Measurements from ENCODE around the gene TMEM184A.
A peak's percentile ranks its signal among the peaks of the same experiment; 100 is the strongest.
"Not testable (repeated sequence)": the region's sequence is repeated elsewhere in the genome, so short reads cannot be mapped to it uniquely, and the experiment has no call there.

Gene TMEM184A

DNA sequence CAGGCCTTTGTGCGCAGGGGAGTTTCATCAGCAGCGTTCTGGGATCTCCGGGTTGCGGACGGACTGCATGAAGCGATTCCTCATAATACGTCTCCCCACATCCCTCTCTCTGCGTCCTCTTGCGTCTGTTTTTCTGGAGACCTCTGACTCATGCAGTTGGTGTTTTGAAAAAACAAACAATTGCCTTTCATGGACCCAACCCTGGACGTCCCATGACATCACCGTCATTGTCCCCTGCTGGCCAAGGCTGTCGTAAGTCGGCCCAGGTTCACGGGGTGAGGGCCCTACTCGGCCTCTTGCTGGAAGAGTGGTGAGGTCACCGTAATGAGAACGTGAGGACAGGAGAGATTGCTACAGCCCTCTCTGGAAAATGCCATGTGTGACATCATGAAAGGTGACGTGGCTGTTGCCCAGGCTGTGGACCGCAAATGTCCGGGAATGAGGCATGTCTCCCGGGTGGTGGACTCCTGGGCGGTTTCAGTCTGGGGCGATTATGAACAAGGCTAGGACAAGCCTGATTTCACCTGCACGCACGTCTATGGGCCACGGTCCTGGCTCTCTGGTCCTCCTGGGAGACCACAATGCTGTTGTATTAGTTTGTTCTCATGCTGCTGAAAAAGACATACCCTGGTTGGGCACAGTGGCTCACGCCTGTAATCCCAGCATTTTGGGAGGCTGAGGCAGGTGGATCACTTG is 35.3 kb downstream of the TMEM184A start:
- DNase-seq: no peak

DNA sequence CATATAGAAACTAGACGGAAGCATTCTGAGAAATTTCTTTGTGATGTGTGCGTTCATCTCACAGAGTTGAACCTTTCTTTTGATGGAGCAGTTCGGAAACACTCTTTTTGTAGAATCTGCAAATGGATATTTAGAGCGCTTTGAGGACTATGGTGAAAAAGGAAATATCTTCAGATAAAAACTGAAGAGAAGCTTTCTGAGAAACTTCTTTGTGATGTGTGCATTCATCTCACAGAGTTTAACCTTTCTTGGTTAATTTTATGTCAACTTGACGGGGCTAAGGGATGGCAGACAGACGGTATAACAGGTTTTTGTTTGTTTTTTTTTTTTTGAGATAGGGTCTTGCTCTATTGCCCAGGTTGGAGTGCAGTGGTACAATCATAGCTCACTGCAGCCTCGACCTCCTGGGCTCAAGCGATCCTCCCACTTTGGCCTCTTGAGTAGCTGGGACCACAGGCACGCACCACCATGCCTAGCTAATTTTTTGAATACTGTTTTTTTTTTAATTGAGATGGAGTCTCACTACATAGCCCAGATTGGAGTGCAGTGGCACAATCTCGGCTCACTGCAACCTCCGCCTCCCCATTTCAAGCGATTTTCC is 36.6 kb downstream of the TMEM184A start:
- not testable (repeated sequence) for DNase-seq

DNA sequence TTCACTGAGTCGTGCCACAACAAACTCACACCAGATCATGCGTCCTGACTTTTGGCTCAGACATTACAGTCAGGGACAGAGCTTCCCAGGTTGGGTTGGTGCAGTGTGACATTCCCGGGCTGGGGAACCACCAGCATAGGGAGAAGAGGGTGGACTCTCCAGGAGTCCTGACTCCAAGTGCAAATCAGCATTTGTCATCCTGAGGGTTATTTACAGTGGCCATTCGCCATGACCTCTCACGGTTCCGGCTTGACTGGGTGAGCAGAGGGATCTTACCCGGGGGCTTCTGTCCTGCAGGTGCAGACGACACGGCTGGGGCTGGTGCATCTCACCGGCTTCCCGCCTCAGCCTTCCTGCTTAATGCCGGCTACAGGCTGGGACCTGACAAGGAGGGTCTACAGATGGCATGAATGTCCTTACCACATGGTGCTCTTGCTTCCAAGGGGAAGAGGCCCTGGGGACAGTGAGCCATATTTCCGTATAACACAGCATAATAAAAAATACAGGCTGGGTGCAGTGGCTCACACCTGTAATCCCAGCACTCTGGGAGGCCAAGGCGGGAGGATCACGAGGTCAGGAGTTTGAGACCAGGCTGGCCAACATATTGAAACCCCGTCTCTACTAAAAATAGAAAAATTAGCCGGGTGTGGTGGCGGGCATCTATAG is 39.3 kb downstream of the TMEM184A start:
- DNase-seq: no peak

DNA sequence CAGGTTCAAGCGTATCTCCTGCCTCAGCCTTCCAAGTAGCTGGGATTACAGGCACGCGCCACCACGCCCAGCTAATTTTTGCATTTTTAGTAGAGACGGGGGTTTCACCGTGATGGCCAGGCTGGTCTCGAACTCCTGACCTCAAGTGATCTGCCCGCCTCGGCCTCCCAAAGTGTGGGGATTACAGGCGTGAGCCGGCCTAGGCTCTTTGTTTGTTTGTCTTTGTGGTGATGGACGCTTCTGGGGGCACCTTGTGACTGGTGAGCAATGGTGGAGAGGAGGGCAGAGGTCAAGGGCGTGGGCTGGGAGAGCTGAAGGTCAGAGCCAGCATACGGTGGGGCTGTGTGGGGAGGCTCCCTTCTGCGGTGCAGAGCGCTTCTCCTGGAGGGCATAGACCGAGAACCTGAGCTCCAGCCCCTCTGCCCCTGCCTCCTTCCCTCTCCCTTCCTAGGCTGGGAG is 40.5 kb downstream of the TMEM184A start:
- not testable (repeated sequence) for DNase-seq

DNA sequence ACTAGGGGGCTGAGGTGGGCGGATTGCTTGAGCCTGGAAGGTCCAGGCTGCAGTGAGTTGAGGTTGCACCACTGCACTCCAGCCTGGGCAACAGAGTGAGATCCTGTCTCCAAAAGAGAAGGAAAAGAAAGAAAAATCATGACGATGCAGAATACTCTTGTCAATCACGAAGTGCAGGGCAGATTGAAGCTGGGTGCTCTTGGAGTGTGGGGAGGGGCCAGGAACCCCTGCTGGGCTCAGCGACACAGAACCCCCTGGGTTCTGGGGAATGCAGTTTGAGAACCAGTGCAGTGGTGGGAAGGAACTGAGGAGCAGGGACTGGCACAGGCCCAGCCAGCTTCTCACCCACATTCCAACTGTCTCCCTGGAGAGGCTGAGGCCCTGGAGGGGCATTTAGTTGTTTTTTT is 41.0 kb downstream of the TMEM184A start:
- no peak for DNase-seq

DNA sequence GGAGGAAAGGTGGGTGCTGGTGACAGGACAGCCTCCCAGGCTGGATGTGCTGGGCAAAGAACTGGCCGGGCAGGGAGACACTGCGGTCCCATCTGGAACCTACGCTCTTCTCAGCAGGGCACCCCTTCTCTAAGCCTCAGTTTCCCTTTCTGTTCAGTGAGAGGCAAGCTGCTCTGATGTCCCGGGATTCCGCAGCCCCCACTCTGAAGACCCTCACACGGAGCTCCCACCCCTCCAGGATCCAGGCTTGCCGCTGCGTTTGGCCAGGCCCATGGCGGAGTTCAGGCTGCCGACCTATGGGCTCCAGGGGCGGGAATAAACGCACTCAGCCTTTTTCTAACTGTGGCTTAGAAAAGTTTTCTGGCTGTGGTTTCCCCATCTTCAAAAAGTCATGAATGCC is 41.6 kb downstream of the TMEM184A start:
- DNase-seq: no peak

DNA sequence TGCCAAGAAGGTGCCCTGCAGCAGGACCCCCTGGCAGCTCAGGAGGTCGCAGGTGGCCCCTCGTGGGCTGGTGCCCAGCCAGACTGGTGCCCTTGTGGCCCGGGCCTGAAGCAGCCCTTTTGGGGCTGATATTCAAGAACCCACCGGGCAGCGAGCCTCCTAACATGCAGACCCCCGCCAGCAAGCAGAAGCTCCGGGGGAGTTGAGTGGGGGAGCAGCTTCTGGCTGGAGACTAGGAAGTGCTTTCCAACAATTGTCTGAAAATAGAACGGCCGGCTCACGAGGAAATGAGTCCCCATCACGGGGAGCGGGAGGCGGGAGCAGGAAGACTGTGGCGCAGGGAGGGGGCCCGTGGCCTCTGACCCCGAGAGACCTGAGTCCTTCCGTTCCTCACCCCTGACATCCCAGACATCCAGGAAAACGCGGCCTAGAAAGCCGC is 42.3 kb downstream of the TMEM184A start:
- no peak for DNase-seq

DNA sequence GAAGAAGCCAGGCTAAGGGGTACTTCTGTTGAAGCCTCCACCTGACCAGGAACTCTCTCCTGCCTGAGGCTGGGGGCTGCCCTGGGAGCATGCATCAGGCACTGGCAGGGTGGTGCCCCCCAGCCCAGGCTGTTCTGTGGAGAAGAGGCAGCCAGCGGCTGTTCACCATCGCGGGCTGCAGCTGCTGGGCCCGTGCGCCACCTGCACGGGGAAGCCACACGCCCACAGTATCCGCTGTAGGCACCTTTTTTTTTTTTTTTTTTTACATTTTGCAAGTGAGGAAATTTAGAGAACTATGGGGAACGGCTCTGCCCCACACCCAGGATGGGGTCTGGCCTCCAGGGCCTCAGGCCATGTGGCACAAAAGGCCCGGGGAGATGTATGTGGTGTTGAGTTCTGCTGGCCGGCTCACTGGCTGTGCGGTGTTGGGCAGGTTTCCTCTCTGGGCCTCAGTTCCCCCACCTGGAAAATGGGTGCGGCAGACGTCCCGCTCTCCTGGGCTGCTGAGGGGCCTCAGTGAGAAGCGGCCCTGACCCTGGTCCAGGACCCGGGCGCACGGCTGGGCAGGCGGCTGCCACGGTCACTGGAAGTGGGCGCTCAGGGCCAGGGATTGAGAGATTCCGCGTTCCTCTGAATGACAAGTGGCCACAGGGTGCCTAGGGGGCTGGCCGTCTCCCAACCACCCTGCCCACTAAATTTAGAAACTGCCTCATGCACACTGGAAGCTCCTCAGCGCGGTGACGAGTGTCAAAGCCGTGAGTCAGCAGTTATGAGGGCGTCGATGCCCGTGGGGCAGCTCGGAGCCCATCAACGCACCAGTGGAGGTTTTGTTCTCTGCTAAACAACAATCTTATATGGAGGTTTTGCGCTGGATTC is 43.0 kb downstream of the TMEM184A start:
- no peak for DNase-seq

DNA sequence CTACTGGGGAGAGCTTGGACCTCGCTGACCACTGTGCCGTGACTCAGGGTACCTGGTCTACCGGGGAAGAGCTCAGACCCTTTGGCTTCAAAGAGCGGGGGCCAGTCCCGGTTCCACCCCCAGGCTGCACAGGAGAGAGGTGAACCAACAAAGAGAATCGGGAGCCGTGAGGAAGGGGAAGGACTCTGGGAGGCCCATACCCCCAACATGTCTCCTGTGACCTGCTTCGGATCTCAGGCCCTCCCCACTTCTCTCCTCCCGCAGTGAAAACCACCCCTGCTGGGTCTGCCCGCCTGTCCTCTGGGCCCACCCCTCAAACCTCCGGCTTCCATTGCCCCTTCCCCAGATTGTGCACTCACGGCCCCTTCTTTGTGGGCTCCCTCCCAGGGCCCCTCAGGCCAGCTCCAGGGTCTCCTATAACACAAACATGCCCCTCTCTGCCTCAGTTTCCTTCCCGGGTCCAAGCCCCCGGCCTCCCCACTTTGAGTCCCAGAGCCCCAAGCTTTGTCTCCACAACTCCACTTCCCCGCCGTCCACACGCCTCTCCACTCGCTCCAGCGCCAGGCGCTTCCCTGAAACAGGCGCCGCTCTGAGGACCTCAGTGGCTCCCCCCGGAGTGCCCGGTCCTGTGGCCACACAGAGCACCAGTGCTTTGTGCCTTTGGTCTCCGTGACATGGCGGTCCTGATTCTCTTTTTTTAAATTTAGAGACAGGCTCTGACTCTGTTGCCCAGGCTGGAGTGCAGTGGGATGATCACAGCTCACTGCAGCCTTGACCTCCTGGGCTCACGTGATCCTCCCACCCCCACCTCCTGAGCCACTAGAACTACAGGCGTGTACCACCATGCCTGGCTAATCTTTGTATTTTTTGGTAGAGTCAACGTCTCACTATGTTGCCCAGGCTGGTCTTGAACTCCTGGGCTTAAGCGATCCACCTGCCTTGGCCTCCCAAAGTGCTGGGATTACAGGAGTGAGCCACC is 44.3 kb downstream of the TMEM184A start:
- no peak for DNase-seq

DNA sequence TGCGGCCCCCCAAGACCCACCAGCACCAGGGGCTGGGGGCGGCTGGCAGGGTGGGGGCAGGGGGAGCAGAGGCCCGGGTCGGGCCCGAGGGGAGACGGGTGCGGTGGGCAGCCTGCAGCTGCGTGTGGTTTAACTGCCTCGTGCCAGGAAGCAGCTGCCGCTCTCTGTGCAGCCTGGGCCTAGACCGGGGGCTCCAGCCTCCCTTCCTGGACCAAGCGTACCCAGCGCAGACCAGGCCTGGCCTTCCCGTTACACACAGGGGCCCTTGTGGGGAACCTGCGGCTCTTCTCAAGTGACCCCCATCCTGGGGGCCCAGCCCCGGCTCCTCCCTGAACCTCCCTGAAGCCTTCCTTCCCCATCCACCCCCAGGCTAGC is 45.2 kb downstream of the TMEM184A start:
- DNase-seq: no peak

DNA sequence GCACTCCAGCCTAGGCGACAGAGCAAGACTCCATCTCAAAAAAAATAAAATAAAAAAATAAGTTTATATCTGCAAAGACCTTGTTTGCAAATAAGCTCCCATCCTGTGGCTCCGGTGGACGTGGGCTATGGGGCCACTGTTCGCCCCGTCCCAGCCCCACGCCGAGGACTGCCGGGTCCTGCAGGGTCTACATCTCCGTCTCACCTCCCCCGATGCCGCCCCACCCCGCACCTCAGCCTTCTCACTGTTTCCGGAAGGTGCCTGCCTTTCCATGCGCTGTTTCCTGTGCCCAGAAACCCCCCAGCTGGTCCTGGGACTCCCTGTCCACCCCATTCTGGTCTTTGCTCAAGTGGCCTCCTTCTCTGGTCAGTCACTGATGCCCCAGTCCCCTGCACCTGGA is 46.8 kb downstream of the TMEM184A start:
- DNase-seq: no peak

DNA sequence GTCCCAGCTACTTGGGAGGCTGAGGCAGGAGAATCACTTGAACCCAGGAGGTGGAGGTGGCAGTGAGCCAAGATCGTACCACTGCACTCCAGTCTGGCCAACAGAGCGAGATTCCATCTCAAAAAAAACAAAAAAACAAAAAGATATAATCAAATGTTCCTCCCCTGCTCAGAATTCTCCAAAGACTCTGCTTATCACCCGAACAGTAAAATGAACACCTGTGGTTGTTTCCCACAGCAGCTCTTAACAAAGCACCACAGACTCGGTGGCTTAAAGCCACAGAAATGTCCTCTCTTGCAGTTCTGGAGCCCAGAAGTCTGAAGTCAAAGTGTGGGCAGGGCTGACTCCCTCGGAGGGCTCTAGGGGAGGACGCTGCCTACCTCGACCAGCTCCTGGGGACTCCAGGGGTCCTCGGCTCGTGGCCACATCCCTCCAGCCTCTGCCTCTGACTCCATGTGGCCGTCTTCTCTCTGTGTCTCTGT is 47.7 kb downstream of the TMEM184A start:
- DNase-seq: no peak

DNA sequence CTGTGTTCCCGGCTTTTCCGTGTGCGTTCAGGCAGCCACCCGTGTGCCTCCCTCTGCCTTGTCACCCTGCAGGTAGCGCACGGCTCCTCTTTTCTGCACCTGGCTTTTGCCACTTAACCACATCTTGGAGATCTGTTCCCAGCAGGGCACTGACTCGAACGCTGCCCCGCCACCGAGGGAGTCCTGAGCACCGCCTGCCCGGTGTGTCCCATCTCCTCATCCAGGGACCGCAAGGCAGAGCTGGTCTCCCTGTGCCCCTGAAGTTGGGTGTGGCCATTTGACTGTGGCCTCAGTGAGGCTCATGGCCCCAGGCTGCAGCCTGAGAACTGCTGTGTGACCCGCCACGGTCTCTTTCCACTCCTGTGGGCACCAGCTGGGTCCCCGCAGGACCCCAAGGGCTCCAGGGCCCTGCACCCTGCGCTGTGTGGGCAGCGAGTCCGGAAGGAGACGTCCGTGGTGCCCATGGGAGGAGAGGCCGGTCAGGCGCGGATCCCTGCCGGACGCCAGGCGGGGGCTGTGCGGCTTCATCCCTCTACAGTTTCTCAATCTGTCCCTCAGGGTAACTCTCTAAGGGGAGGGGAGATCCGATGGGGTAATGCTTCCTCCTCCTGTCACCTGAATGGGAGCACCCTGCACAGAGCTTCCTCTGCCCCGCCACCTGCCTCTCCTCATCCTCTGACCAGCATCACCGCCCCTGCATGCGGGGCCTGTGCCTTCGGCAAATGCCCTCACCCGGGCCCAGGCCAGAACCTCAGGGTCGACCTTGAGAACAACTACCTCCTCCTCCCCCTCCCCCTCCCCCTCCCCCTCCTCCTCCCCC is 50.1 kb downstream of the TMEM184A start:
- peak; percentile 67 for DNase-seq

DNA sequence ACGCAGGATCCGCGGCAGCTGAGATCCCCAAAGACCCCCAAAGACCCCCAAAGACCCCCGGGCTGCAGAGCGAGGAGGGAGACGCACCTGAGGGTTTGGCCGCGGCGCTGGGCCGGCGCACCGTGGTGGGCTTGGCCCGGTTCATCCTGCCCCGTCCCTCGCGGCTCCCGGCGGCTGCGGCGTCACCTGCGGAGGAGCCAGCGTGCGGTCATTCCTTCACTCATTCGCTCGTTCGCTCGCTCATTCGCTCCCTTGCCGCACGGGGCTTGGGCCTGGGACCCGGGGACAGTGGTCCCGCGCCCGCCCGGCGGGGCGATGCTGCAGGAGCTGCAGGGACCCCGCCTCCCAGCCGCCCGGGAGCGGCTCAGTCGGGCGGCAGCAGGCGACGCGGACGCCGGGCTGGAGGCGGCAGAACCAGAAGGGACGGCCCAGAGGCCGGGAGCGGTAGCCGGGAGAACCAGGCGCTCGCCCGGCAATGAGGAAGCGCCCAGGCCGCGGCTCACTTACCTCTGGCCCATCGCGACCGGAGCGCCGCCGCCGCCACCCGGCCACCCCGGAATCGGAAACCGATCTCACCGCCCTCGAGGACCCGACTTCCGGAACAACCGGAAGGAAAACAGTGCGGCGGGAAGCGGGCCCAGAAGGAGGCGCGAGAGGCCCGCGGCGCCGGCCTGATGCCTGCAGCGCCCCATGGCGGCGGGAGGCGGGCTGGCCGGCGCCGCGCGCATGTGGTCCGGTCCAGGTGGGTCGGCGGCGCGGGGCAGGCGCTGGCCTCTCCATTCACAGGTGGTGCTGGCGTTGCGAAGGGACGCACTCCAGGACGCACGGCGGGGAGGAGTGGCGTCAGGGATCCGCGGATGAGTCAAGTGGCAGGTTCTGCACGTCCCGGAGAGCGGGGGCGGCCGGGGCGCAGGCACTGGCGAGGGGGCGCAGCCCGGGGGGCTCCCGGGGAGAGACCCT is 51.9 kb downstream of the TMEM184A start, which contains the start of gene INTS1:
Gene INTS1, minus strand, starts transcription at position 574 of the 960 bp plus-strand sequence. Its CDS starts 429 bp downstream, at position 145.
- peak; percentile 98 for DNase-seq

DNA sequence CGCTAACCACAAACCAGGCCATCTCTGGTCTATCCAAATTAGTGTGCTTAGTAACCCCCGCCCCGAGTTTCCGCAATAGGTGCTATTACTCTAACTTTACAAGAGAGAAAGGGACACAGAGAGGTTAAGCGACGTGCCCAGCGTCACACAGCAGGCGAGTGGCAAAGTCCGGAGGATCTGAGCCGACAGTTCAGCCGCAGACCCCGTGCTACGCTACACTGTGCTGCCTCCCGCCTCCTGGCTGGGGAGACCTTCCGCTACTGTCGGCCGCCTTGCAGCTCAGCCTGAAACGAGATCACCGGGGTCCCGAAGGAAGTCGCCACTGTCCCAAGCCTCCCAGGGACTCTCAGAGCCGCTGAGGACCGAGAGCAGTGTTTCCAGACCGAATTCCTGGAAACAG is 52.6 kb downstream of the TMEM184A start:
- DNase-seq: no peak

DNA sequence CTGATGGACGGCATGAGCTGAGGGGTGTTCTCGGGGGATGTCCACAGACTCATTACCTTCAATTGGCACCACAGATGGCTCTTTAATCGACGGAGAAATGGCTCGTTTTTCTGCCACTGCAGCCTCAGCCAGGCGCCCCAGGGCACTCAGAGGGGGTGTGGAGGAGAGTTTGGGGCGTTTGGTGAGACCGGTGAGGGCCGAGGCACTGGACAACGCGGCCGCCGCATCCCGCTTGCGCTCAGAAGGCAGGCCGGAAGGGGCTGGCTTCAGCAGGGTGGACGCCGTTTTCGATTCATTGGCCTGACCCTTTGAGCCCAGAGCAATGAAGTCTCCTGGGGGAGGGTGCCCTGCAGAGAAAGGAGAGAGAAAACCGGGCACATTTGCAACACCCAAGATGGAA is 53.2 kb downstream of the TMEM184A start:
- no peak for DNase-seq

DNA sequence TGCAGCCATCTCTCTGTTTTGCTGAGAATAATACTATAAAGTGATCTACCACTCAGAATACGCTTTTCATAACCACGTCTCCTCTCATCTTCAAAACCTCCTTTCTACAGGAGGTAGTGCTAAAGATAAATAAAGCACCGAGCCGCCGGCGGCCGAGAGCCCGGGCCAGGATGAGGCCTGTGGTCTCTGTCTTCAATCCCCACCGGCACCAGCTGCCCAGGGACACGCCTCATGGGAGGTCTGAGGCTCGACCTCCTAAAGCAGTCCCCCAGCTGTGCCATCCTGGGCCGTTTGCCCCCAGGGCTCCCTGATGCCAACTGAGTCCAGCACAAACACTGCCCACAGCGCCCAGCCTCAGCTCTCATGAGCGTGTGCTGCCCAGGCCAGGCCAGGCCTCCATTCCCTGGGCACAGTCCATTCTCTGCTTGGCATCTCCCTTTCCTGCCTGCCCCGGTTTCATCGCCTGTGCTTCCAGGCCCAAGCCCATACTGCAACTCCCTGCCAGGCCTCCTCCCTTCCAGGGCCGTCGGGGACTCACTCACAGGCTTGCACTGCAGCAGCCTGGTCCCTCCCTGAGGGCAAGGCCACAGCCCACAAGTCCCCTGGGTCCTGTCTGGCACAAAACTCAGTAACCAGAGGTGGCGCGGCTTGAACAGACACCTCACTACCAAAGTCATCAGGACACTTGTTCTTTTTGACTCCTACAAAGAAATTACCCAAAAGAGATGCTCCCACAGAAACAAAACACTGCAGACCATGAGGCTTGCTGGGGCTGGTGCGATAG is 54.3 kb downstream of the TMEM184A start:
- DNase-seq: no peak

DNA sequence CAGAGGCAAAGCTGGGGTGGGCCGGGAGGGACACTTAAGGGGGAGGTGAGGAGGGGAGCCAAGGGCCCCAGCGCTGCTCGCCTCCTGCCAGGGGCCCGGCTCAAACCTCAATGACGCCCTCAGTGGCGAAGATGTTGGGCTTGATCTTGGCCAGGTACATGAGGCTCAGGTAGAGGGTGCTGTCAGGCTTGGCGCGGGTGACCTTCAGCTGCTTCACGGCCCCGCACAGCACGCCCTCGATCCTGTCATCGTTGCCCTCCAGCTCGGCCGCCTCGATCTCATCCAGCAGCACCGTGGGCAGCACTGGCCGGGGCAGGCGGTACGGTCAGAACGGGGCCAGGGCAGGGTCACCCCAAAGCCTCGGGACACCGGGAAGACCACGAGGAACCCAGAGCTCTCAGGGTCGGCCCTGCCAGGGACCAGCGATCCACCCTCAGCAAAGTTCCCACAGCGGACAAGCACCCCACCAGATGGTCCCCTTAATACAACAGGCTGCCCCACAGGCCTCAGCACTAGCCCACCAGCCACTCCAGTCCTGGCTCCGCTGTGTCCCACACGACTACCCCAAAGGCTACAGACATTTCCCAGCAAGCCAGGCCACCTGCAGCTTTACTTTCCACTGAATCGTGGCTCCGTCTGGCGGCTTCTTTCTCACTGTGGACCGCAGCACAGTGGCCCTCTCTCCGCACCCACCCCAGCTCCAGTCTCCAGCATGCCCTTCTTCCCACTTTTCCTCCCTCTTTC is 55.8 kb downstream of the TMEM184A start:
- no peak for DNase-seq

Data from NCI-H510A (cell line).